HCT116 (cell line): ENCODE measurements around the gene GGA1. TPM values are rescaled to one million over a fixed set of nuclear protein-coding genes. Genes with fewer than 3 reads are reported as not detected.

ENCODE experiments used
- ATAC-seq: fragments of 200-7000 bp; cut with Tn5 transposase; 2 replicates; pipeline ENCODE4 v1.9.1; 2020; ENCODE audit warnings: mild to moderate bottlenecking, moderate library complexity
- BruUV-seq: library from RNA; stranded (reverse); fragments of 400-500 nt; replicated peaks from 2 replicates; lab custom pipeline; 2021; lab: Mats Ljungman, UMichigan
- CTCF ChIA-PET: fragments of 300-600 bp; sonication (Branson Sonifier 250); formaldehyde crosslinking; loops from one replicate; lab custom pipeline; 2021; ENCODE audit warnings: antibody characterized with exemption; lab: Charles Lee
- POLR2A ChIA-PET: fragments of 300-600, 350-600 bp; sonication (Branson Sonifier 250); formaldehyde crosslinking; loops from one replicate; lab custom pipeline; 2021; ENCODE audit warnings: antibody characterized with exemption; lab: Charles Lee
- RAD21 ChIA-PET, 2 experiments: fragments of 300-600 bp; sonication (Branson Sonifier 250); formaldehyde crosslinking; loops; one replicate each; lab custom pipeline; 2023; ENCODE audit warnings: low total read pairs in 2 of 2; ENCODE audit not compliant: uncharacterized antibody in 2 of 2, unreplicated experiment in 2 of 2, low non-redundant PET in 1 of 2; lab: Charles Lee
- DNase-seq: peaks from one replicate; pipeline ENCODE4 v3.0.0-alpha.2; 2010; ENCODE audit warnings: low read depth, low spot score
- H2AFZ ChIP-seq: fragments of 200-600 bp; shearing (Covaris generic), sonication (generic); 2 replicates; pipeline ENCODE4 v1.6.1; 2017; ENCODE audit warnings: low read depth, mixed run types, mixed read lengths, antibody characterized with exemption, low read length; ENCODE audit not compliant: poor library complexity, severe bottlenecking
- H3K27ac ChIP-seq: 2 replicates; pipeline ENCODE4 v1.5.1; 2012; ENCODE audit warnings: low read depth, low read length
- H3K27me3 ChIP-seq: fragments of 200-600 bp; sonication (generic); 2 replicates; pipeline ENCODE4 v1.6.1; 2016; ENCODE audit warnings: mixed run types, low read length, mixed read lengths; ENCODE audit not compliant: insufficient read depth
- H3K36me3 ChIP-seq, 2 experiments: fragments of 200-500 bp in 1 of 2; fragments of 200-600 bp in 1 of 2; sonication (Bioruptor generic) in 1 of 2; sonication (generic) in 1 of 2; 2 replicates each; pipeline versions ENCODE4 v1.5.1 to v1.6.1; 2014 to 2016; ENCODE audit warnings: low read length in 2 of 2, inconsistent platforms in 1 of 2, mixed read lengths in 1 of 2, mixed run types in 1 of 2; ENCODE audit not compliant: insufficient read depth in 2 of 2, control insufficient read depth in 1 of 2
- H3K4me1 ChIP-seq, 2 experiments: fragments of 200-600 bp in 1 of 2; sonication (generic) in 1 of 2; 2 replicates each; pipeline versions ENCODE4 v1.5.1 to v1.6.1; 2012 to 2017; ENCODE audit warnings: low read length in 2 of 2, inconsistent platforms in 1 of 2, mild to moderate bottlenecking in 1 of 2, mixed read lengths in 1 of 2, mixed run types in 1 of 2, moderate library complexity in 1 of 2; ENCODE audit not compliant: insufficient read depth in 2 of 2, control insufficient read depth in 1 of 2
- H3K4me2 ChIP-seq: fragments of 200-600 bp; sonication (generic); 2 replicates; pipeline ENCODE4 v1.6.1; 2017; ENCODE audit warnings: mixed run types, low read length, mixed read lengths
- H3K4me3 ChIP-seq, 2 experiments: fragments of 200-600 bp in 1 of 2; sonication (generic) in 1 of 2; replicated peaks in 1 of 2; 2 replicates each; pipeline ENCODE4 v1.5.1; 2011 to 2016; ENCODE audit warnings: low read length in 2 of 2, control low read depth in 1 of 2, low read depth in 1 of 2, mild to moderate bottlenecking in 1 of 2, mixed read lengths in 1 of 2, mixed run types in 1 of 2
- H3K79me2 ChIP-seq: fragments of 200-600 bp; sonication (generic); 2 replicates; pipeline ENCODE4 v1.6.1; 2017; ENCODE audit warnings: mild to moderate bottlenecking, mixed run types, low read length, moderate library complexity, mixed read lengths; ENCODE audit not compliant: insufficient read depth
- H3K9ac ChIP-seq: fragments of 200-600 bp; sonication (generic); 2 replicates; pipeline ENCODE4 v1.6.1; 2016; ENCODE audit warnings: low read length, mixed read lengths
- H3K9me2 ChIP-seq: fragments of 200-600 bp; sonication (generic), shearing (Covaris generic); 2 replicates; pipeline ENCODE4 v1.6.1; 2017; ENCODE audit warnings: mixed run types, mild to moderate bottlenecking, moderate library complexity; ENCODE audit not compliant: insufficient read depth
- H3K9me3 ChIP-seq, 2 experiments: fragments of 200-500 bp in 1 of 2; fragments of 200-600 bp in 1 of 2; sonication (Bioruptor generic) in 1 of 2; sonication (generic) in 1 of 2; 2 replicates each; pipeline ENCODE4 v1.6.1; 2014 to 2017; ENCODE audit warnings: low read length in 2 of 2, mixed read lengths in 2 of 2, inconsistent platforms in 1 of 2, low read depth in 1 of 2, mild to moderate bottlenecking in 1 of 2, mixed run types in 1 of 2, moderate library complexity in 1 of 2; ENCODE audit not compliant: control insufficient read depth in 1 of 2, insufficient read depth in 1 of 2
- H4K20me1 ChIP-seq: fragments of 200-600 bp; sonication (generic), shearing (Covaris generic); 2 replicates; pipeline ENCODE4 v1.6.1; 2017; ENCODE audit warnings: mixed run types, mild to moderate bottlenecking, moderate library complexity; ENCODE audit not compliant: insufficient read depth
- SRF ChIP-seq: IDR thresholded peaks from 2 replicates; pipeline ENCODE4 v1.6.1; 2012; ENCODE audit warnings: low read depth
- ZFX ChIP-seq: fragments of 450-650 bp; IDR thresholded peaks from 2 replicates; pipeline ENCODE4 v1.6.1; 2017
- intact Hi-C: fragments of 100-400 bp; cut with micrococcal nuclease; formaldehyde crosslinking; loops from 2 replicates; pipeline ENCODE4 v1.10.0; 2022
- total RNA-seq: library from RNA; stranded (reverse); gene quantifications from one replicate; pipeline ENCODE4 v1.2.1, GENCODE V29; 2021; ENCODE audit not compliant: unreplicated experiment
- TF ChIP-seq, protein P1 (sequence below): IDR thresholded peaks from 2 replicates; pipeline ENCODE4 v1.6.1; 2011; ENCODE audit warnings: mild to moderate bottlenecking, low read length, moderate library complexity; ENCODE audit not compliant: insufficient replicate concordance; ENCODE audit errors: extremely low read depth

GGA1 gene
- total RNA-seq, 1 experiment from 2014 or later = 89.8 TPM

DNA sequence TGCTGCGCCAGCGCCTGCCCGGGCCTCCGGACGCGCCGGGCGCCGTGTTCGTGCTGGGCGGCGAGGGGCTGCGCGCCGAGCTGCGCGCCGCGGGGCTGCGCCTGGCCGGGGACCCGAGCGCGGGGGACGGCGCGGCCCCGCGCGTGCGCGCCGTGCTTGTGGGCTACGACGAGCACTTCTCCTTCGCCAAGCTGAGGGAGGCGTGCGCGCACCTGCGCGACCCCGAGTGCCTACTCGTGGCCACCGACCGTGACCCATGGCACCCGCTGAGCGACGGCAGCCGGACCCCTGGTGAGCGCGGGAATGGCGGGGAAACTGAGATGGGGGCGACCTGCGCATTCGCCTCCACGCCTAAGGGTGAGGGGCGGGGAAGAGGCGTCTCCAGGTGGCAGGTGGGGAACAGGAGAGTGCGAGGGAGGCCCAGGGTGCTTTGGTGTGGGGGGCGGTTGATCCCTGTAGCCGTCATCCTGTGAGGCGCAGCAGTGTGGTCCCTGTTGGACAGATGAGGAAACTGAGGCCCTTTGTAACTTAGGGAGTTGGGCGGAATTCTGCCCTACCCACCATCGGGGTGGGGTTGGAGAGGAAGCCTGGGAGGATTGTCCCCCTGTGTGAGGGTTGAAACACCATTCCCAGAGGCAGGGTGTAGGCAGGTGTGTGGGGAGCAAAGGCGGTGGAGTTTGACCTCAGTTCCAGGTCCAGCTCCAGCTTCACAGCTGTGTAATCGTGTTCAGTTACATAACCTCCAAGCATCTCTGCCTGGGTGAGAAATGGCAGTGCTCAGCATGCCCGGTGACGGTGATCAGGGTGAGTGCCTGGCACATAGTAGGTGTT is 50.6 kb downstream of the GGA1 start:
- Histone ChIP-seq H3K9ac (peak overlapping the region; percentile 88), H4K20me1 (no peaks in the 10 kb centered on the region), H3K79me2 (peaks cover 46% of the 10 kb centered on the region), H3K4me3 (peak overlapping the region; percentile 86 to 93), H3K4me2 (peak overlapping the region; percentile 97), H3K36me3 (peaks cover 2 to 11% of the 10 kb centered on the region in 2 experiments; a peak in 1 of 4 replicates), H3K27me3 (no peaks in the 10 kb centered on the region), H3K9me2 (no peaks in the 10 kb centered on the region), H2AFZ (no peak overlapping the region), H3K27ac (peak overlapping the region; percentile 86), H3K9me3 (no peaks in the 10 kb centered on the region), H3K4me1 (peaks cover 11 to 30% of the 10 kb centered on the region in 2 experiments; a peak in 3 of 4 replicates)
- ChIA-PET POLR2A (interaction anchor here (1.9 to 3.6 kb wide), 2 partner anchors 8 to 16 kb away, joined by 21 to 71 read pairs; partner anchors contain the start of gene LGALS1), RAD21 (interaction anchor here in 1 of 2 experiments (0.5 kb wide), 1 partner anchor 11 kb away, joined by 3 read pairs; no protein-coding TSS in a partner anchor), CTCF (interaction anchor here (1.3 to 2.2 kb wide), 2 partner anchors 16 kb away, joined by 5 to 38 read pairs; partner anchors contain the start of gene LGALS1)
- no peak; the same call in 1 of the 2 replicates for ATAC-seq
- BruUV-seq = no TSS peak
- TF ChIP-seq SRF = no peak
- TF ChIP-seq, protein P1, sequence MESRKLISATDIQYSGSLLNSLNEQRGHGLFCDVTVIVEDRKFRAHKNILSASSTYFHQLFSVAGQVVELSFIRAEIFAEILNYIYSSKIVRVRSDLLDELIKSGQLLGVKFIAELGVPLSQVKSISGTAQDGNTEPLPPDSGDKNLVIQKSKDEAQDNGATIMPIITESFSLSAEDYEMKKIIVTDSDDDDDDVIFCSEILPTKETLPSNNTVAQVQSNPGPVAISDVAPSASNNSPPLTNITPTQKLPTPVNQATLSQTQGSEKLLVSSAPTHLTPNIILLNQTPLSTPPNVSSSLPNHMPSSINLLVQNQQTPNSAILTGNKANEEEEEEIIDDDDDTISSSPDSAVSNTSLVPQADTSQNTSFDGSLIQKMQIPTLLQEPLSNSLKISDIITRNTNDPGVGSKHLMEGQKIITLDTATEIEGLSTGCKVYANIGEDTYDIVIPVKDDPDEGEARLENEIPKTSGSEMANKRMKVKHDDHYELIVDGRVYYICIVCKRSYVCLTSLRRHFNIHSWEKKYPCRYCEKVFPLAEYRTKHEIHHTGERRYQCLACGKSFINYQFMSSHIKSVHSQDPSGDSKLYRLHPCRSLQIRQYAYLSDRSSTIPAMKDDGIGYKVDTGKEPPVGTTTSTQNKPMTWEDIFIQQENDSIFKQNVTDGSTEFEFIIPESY = no peak
- 0 out of 2 replicates have a peak, but pooled peaks have one; percentile 55 for TF ChIP-seq ZFX
- intact Hi-C loops = no loop called here
- DNase-seq = no peak
